Stimulated activated CD4-positive, alpha-beta T cell treated with anti-CD3 and anti-CD28 coated beads, TNF-alpha, amount 100 ng/mL, for 4 hours (primary cell): Measurements from ENCODE around the gene ERI3.

Source experiments
- DNase-seq, 3 experiments: peaks; one replicate each; pipeline ENCODE4 v3.0.0-alpha.2; 2020; ENCODE audit warnings: low read depth in 3 of 3

The ERI3 gene, protein sequence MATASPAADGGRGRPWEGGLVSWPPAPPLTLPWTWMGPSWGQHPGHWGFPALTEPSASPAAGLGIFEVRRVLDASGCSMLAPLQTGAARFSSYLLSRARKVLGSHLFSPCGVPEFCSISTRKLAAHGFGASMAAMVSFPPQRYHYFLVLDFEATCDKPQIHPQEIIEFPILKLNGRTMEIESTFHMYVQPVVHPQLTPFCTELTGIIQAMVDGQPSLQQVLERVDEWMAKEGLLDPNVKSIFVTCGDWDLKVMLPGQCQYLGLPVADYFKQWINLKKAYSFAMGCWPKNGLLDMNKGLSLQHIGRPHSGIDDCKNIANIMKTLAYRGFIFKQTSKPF

GRCh38 chr1:44354840-44355581 is at the start of gene ERI3:
Gene ERI3 (minus strand): TSS chr1:44355257. CDS start chr1:44355026, 231 bp downstream.
- peak; percentile 87 to 95 (median 93) for DNase-seq

GRCh38 chr1:44401256-44402228 is 46.5 kb upstream of the ERI3 start:
- DNase-seq: no peak

DNA sequence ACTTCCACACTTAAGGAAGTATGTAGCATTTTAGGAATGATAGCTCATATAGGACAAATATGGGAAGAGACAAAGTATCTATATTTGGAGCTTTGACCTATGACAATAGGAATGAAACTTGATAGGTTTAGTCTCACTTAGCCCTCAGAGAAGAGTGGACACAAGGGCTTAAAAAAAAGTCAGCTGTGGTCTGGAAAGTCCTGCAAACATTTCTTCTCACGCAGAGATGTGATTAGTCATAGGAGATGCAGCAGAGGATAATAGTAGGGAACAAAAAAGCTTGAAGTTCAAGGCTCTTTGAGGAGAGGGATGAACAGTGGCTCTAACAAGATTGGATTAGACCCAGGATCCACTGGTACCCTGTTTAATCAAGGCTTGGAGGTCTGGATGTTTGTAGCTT is 35.2 kb upstream of the ERI3 start:
- no peak for DNase-seq

DNA sequence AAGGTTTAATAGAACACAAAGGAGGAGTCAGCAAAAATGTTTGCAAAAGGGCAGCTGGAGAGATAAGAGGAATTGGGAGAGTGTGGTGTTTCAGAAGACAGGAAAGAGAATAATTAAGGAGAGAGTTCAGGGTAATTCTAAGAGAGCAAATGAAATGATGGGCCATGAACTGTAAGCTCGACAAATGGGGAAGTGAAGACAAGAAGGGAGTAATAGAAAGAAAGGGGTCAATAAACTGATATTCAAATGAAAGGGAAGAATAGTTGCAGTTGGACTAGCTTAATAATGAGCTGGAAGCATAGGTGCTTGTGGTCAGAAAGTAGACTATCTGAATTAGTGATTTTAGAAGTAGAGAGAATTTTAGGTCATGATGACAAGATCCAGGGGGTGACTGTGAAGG is 34.4 kb upstream of the ERI3 start:
- DNase-seq: no peak

GRCh38 chr1:44388551-44388950 is 33.5 kb upstream of the ERI3 start:
- DNase-seq: no peak

DNA sequence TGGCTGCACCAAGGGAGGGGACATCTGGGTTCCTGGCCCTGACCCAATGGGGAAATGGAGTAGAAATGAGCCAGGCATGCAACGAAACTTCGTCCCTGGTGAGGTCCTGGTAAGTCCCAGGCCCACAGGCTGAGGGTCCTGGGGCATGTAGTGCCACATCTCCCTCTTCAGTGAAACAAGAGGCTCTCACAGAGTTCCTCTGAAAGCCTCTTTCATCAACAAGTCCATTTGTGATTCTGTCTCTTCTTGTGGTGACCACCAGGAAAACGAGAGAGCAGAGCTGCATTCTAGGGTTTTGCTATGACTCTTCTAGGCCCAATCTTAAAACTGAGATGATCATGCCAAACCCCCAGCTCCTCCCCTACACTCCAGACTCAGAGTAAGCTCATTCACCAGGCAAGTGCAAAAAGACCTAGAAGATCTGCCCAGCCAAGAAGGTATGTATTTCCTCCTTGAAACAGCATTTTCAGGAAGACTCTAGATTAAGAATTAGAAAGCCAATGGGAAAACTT is 25.7 kb upstream of the ERI3 start:
- DNase-seq: no peak

- DNase-seq: peak in 1 of 3 experiments; percentile 28
These were observed 23.1 kb upstream of the ERI3 start for GRCh38 chr1:44377925-44378784.

GRCh38 chr1:44375547-44375946 is 20.5 kb upstream of the ERI3 start:
- no peak for DNase-seq

DNA sequence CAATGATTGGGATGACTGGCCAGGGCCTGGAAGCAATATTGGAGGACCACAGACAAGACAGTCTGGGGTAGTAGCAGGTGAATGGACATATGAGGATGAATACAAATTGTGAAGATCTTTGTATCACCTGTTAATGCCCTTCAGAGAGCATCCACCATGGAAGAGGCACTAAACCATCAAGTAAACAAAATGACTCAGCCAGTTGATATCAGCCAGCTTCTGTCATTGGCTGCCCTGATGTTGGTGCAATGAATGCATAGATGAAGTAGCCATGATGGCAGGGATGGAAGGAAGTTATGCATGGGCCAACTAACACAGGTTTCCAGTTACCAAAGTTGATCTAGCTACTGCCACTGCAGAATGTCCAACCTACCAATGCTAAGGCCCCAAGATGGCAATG is 16.1 kb upstream of the ERI3 start:
- DNase-seq: no peak

DNA sequence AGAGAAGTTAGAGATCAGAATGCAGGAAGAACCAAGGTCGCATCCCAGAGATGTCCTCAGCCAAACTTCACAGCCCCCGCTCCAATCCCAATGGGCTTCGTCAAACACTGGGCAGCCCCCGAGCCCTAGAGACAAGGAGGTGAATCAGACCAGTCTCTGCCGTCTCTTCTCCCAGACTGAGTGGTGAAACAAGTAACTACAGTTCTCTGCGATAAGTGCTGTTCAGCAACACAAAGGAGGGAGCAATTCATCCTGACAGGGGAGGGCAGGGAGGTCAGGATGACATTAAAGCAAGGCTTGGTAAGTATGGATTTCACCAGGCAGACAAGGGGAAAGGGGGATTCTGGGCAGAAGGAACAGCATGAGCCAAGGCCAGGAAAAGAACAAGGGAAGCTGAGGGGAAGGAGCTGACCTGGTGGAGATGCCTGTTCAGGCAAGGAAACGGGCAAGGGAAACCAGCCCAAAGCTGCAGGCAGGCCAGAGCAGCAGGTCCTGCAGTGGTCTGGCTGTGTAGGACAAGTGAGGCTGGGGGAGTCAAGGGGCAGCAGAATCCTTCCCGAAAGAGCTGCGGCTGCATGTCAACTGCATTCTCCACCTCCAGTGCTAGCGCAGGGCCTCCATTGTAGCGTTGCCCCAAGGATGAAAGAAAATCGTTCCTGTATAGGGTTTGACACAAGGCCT is 13.6 kb upstream of the ERI3 start:
- DNase-seq: no peak

DNA sequence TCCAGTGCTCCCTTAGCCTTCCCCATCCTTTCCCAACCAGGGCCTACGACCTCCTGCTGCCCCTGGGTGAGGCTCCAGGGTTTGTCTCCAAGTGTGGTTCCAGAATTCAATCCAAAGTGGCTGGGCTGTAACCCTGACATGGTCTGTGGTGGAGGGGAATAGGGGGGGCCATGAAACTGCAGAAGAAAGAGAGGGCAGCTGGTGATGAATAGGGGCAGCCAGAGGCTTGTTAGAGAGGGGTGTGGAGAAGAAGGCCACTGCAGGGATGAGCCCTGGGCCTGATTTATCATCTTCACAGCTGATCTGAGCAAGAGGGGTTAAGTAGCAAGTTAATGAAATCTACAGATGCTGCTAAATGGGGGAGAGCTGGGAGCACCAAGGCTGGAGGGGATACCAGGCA is 12.9 kb upstream of the ERI3 start:
- DNase-seq: no peak

- DNase-seq: no peak
These were observed 11.4 kb upstream of the ERI3 start for GRCh38 chr1:44366371-44366975.

GRCh38 chr1:44361478-44361877 is 6.4 kb upstream of the ERI3 start:
- DNase-seq: no peak

DNA sequence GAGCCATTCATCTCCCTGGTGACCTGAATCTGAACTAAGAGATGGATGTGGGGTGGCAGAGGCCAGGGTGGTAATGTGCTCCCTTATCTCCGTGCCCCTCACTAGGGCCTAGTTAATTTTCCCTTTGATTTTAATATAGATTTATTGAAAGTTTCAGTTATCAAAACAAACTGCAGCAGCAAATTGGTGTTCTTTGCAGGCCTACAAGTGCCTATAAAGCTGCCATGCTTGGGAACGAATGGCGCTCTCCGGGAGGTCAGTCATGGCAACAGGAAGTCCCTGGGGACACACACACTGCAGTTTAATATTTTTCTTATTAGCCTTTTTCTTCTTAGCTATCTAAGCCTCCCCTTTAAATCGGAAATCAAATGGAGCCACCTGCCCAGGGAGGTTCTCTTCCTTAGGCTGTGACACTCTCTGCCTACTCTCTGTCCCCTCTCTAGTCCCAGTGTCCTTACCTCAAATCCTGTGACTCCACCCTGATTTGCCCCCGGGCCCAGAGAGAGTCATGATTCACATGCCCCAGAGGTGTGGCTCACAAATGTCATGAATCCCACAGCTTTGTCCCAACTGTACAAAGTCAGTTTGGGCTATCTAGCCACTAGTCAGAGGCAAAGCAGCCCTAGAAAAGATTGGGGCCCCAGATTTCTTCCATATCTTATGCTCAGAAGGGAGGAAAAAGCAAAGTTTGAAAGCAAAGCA is 4.3 kb upstream of the ERI3 start:
- DNase-seq: no peak

DNA sequence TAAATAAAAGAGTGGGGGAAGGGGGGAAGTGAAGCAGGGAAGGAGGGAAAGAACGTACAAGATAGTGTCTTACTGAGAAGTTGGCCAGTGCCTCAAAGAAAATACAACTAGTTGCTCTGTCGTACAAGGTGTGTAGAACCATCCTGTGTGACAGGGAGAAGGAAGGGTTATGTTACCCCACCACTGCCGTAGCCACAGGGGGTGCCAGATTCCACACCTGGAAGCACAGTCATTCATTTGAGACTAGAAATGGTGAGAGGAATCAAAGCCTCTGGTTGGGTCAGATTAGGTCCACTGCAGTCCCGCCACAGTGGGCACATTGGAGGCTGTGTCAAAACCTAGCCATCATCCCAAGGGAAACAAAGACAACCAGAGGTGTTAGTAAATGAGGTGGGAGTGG is 2.7 kb upstream of the ERI3 start:
- no peak for DNase-seq

DNA sequence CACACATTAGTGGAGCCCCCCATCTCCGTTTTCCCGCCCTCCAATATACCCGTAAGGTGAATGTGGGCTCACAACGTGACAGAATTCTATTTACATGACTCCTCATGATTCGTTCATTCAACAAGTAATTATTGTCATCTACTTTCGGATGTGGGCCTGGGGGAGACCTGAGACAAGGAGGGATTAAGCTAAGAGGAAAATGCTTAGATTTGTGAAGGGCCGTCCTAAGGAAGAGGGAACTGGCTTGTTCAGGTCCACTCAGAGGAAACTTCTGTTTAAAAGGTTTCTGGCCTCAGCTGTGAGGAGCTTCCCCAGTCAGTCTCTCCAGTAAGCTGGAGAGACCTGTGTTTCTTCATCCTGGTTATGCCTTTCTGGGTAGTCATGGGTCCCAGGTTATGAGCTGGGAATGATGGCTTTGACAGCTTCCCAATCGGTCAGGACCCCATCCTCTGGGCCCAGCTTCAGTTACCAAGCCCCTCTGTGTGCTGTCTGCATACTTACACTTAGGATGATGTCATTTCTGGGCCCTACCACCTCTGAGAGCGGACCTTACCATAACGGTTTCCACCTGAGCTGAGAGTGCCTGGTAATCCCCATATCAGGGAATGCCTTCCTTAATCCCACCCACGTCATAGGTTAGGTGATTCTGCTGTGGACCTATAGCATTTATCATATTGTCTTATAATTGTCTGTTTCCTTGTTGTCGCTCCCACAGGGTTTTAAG is 687 bp upstream of the ERI3 start:
- no peak for DNase-seq

GRCh38 chr1:44354268-44354839 is 703 bp downstream of the ERI3 start:
- no peak for DNase-seq

- DNase-seq: no peak
These were observed 1.5 kb downstream of the ERI3 start for GRCh38 chr1:44353604-44354003.
